Suprapubic skin (tissue), 4 donors: Measurements from ENCODE around the gene RPL5.

Source experiments
- CTCF ChIP-seq, 2 donors: fragments of 200-600 bp in 1 of 2; fragments of 450-650 bp in 1 of 2; sonication (generic) in 1 of 2; IDR thresholded peaks; one replicate each; pipeline ENCODE4 v1.5.1; 2016 to 2019; ENCODE audit warnings: antibody characterized with exemption in 2 of 2, mild to moderate bottlenecking in 1 of 2, moderate library complexity in 1 of 2
- POLR2A ChIP-seq, 2 donors: fragments of 450-650 bp; IDR thresholded peaks; one replicate each; pipeline ENCODE4 v1.6.1; 2017; ENCODE audit warnings: antibody characterized with exemption in 2 of 2, mild to moderate bottlenecking in 2 of 2, moderate library complexity in 2 of 2
- POLR2AphosphoS5 ChIP-seq, 3 donors: sonication (generic); formaldehyde crosslinking; IDR thresholded peaks; one replicate each; pipeline ENCODE4 v1.6.1; 2017; ENCODE audit warnings: antibody characterized with exemption in 3 of 3

GRCh38 chr1:92832537-92833114 lies 786 bp downstream of the RPL5 start:
- TF ChIP-seq CTCF (IDR thresholded peaks at IDR 0.05) (no peak), POLR2AphosphoS5 (IDR thresholded peaks at IDR 0.05) (no peak), POLR2A (IDR thresholded peaks at IDR 0.05) (no peak)
